Bronchus fibroblast of lung (primary cell): Measurements from ENCODE around the gene ARMCX5. TPM values are rescaled to one million over a fixed set of nuclear protein-coding genes. Genes with fewer than 3 reads are reported as not detected.

Experiments used
- total RNA-seq: library from RNA; depleted of rRNA; stranded (reverse); fragments of >200 nt; gene quantifications from 2 replicates; pipeline ENCODE4 v1.2.3, GENCODE V29; 2015

ARMCX5 gene
- 11.6 and 14.5 TPM in 2 replicates for total RNA-seq

GRCh38 chrX:102599084-102599950 lies at the start of gene ARMCX5:
TSS of gene ARMCX5 (plus strand) at chrX:102599515. CDS start at chrX:102602142, 2,627 bp downstream.

GRCh38 chrX:102651242-102652011 lies 52.1 kb downstream of the ARMCX5 start, which contains the start of gene GPRASP1:
TSS of gene GPRASP1 (plus strand) at chrX:102651483. CDS start at chrX:102653914, 2,431 bp downstream.

Other genes with a start within 250 kb of the ARMCX5 start
- gene NXF2B, start 159.5 kb upstream of the ARMCX5 start, total RNA-seq: not detected in 2 replicates
- gene TCP11X2, start 127.7 kb upstream of the ARMCX5 start, total RNA-seq: not detected in 2 replicates
- 56.0 and 64.7 TPM in 2 replicates for gene TMSB15A, start 82.8 kb upstream of the ARMCX5 start, total RNA-seq
- 0.74 and 1.0 TPM in 2 replicates for gene GPRASP1, start 52.0 kb downstream of the ARMCX5 start, total RNA-seq
- gene GPRASP2, start 112.9 kb downstream of the ARMCX5 start, total RNA-seq: 9.8 and 10.6 TPM in 2 replicates
- 1.6 and 2.4 TPM in 2 replicates for gene GPRASP3, start 121.2 kb downstream of the ARMCX5 start, total RNA-seq